Posterior vena cava (tissue), 2 donors: ENCODE data around the gene NME1. TPM values are rescaled to one million over a fixed set of nuclear protein-coding genes. Genes with fewer than 3 reads are reported as not detected.
A peak's percentile ranks its signal among the peaks of the same experiment; 100 is the strongest.
"Not testable (repeated sequence)": the region's sequence is repeated elsewhere in the genome, so short reads cannot be mapped to it uniquely, and the experiment has no call there.

ENCODE experiments used
- DNase-seq: peaks from one replicate; pipeline ENCODE4 v3.0.0-alpha.2; 2020; ENCODE audit warnings: low spot score
- intact Hi-C, 2 donors: fragments of 100-400 bp; cut with DNase I; formaldehyde crosslinking; loops; one replicate each; pipeline versions ENCODE4 v1.14.1 to v1.14.2; 2022 to 2023
- total RNA-seq, 2 donors: library from RNA; stranded (reverse); fragmentation: NEBNext Ultra II Directional; extraction: Animal tissue kit (Norgen Biotek cat#: 25700); gene quantifications; one replicate each; pipeline ENCODE4 v1.2.1, GENCODE V29; 2021
- donor health status: DM: yes; HTN: yes; CAD: no.
- donor health status: DM: yes; HTN: yes; CAD: no.

NME1 gene
- total RNA-seq, 2 donors from 2014 or later: 48.8 to 61.3 TPM

GRCh38 chr17:51135956-51136355 lies 17.4 kb upstream of the NME1 start:
- no peak for DNase-seq
- intact Hi-C loops: no loop called here

DNA sequence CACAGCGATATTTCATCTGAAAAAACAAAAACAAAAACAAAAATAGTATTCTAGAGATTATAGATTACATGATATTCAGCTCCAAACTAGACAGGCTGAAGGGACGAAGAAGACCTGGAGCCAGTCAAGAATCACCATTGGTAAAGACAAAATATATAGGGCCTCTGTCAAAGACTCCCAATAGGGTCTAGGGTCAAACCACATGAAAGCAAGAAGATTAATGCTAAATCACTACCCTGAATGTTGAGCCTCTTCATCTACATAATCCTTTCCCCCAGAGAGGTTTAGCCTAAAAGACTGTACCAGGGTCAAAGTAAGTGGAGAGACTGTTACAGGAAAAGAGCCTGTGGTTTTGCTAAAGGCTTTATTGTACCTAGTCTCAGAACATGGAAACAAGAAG lies 10.8 kb upstream of the NME1 start:
- intact Hi-C loops: no loop called here
- DNase-seq: no peak

DNA sequence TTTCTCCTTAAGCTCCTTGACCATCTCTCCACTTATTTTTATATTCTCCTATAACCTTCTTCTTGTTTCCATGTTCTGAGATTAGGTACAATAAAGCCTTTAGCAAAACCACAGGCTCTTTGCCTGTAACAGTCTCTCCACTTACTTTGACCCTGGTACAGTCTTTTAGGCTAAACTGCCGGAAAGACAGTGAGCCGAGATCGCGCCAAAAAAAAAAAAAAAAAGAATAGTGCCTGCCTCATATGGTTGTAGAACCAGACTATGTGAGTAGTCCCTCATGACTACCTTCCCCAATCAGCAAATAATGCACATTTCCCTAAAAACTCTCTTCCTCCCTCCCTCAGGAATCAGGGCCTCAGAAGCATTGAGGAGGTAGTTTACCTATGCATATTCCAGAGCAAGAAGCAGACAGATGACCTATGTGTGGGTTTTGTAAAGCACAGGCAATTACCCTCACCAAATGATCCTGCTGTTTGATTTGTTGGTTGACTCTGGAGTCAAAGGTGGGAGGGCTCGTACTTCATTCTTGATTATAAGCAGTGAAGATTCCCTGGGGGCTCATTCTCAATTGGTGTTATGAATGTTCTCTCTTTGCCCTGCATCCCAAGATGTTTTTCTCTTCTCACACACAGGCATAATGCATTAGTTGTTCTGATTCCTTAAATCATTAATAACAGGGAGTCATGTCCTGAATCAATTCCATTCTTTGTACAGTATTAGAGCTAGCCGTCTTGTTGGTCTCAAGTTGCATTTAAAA lies 8.9 kb upstream of the NME1 start:
- DNase-seq: no peak
- intact Hi-C loops: no loop called here

- intact Hi-C loops: loop anchor here in 1 of 2 donors (2.0 kb wide), 1 partner anchor 53 kb away; no protein-coding TSS in a partner anchor
- DNase-seq: no peak
These were observed 5.7 kb upstream of the NME1 start for GRCh38 chr17:51147650-51148049.

DNA sequence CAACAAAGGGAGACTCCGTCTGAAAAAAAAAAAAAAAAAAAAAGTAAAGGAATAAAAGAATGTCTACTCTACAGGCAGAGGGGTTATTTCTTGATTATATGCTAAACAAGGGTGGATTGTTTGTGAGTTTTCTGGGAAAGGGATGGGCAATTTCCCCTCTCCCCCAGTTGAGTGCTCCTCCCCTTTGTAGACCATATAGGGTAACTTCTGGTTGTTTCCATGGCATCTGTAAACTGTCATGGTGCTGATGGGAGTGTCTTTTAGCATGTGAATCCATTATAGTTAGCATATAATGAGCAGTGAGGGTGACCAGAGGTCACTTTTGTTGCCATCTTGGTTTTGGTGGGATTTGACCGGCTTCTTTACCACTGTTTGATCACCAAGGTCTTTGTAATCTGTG lies 4.2 kb upstream of the NME1 start:
- DNase-seq: no peak
- intact Hi-C loops: loop anchor here in 1 of 2 donors (2.0 kb wide), 1 partner anchor 54 kb away; no protein-coding TSS in a partner anchor

- intact Hi-C loops: loop anchor here (5.0 to 10.0 kb wide), 2 partner anchors 146 to 264 kb away; no protein-coding TSS in a partner anchor
- DNase-seq: no peak
These were observed 2.4 kb upstream of the NME1 start for GRCh38 chr17:51150932-51151331.

GRCh38 chr17:51152766-51153209 lies 571 bp upstream of the NME1 start:
- intact Hi-C loops: loop anchor here (5.0 to 10.0 kb wide), 2 partner anchors 148 to 265 kb away; no protein-coding TSS in a partner anchor
- DNase-seq: no peak

DNA sequence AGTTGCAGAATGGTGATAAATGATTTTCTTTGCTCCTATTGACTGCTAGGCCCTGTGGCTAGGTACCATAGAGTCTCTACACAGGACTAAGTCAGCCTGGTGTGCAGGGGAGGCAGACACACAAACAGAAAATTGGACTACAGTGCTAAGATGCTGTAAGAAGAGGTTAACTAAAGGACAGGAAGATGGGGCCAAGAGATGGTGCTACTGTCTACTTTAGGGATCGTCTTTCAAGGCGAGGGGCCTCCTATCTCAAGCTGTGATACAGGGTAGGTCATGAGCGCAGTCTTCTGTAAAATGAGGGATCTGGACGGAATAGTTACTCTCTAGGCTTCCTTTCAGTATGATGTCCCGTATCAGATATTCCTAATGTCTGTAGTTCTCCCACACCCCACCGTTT lies 817 bp downstream of the NME1 start:
- intact Hi-C loops: loop anchor here (5.0 to 10.0 kb wide), 2 partner anchors 149 to 267 kb away; no protein-coding TSS in a partner anchor
- DNase-seq: no peak

GRCh38 chr17:51155416-51155815 lies 2.1 kb downstream of the NME1 start:
- DNase-seq: no peak
- intact Hi-C loops: loop anchor here in 1 of 2 donors (10.0 kb wide), 1 partner anchor 151 kb away; no protein-coding TSS in a partner anchor

DNA sequence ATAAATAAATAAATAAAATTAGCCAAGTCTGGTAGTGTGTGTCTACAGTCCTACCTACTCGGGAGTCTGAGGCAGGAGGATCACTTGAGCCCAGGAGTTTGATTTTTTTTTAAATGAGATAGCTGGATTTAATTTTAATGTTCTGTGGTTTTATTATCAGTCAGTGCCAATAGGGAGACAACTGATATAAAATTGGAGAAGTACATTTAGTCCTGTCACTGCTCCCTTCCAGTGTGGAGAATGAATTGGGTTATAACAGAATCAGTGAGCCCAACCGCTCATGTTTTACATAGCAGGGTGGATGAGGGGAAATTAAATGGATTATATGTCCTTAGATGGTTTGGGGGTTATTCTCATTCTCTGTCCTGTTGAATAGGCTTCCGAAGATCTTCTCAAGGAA lies 6.2 kb downstream of the NME1 start:
- no peak for DNase-seq
- intact Hi-C loops: loop anchor here in 1 of 2 donors (10.0 kb wide), 1 partner anchor 155 kb away; no protein-coding TSS in a partner anchor

GRCh38 chr17:51161541-51161940 lies 8.2 kb downstream of the NME1 start:
- intact Hi-C loops: no loop called here
- DNase-seq: no peak

- no peak for DNase-seq
- intact Hi-C loops: no loop called here
These were observed 11.7 kb downstream of the NME1 start for GRCh38 chr17:51164911-51165679.

DNA sequence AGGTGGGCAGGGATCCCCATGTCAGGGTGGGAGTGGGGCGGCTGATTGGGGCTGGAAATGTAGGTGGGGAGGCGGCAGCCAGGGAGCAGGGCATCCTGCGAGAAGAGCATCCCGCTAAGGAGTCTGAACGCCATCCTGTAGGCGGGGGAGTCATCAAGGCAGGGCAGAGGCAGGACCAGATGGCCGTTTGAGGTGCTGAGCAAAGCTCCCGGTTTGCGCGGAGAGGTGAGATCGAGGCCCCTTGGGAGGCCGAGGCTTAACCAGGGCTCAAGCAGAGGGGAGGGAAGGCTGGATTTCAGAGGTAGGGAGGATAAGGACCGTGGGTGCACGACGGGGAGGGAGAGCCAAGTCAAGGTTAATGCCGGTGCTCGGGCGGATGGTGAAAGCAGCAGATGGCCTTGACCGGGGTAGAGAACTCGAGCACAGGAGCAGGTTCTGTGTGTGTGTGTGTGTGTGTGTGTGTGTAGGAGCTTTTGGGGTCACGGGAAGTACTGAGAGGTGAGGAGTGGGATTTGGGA lies 12.4 kb downstream of the NME1 start:
- no peak for DNase-seq
- intact Hi-C loops: no loop called here

- intact Hi-C loops: no loop called here
- DNase-seq: peak; percentile 97
These were observed 13.0 kb downstream of the NME1 start, which contains the start of gene NME2 for GRCh38 chr17:51166198-51166986. Gene NME2, plus strand, starts transcription at chr17:51166411. Its CDS starts 420 bp downstream, at chr17:51166831.

GRCh38 chr17:51166987-51167931 lies 13.9 kb downstream of the NME1 start:
- intact Hi-C loops: no loop called here
- DNase-seq: peak; percentile 86

- intact Hi-C loops: no loop called here
- DNase-seq: no peak
These were observed 16.0 kb downstream of the NME1 start for GRCh38 chr17:51169340-51169739.

DNA sequence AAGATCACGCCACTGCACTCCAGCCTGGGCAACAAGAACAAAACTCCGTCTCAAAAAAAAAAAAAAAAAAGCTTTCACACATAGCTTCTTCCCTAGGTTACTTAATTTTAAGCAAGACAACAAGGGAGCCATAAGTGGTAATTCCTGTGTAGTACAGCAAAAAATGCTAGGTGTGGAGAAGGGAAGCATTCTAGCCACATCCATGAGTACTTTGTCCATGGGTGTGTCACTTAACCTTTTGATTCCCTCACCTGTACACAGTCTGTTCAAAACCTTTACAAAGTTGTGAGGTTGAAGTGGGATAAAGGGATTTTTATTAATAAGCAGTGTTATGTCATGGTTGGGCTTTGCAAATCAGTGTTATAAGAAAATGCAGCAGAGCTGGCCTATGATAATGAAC lies 17.4 kb downstream of the NME1 start:
- intact Hi-C loops: no loop called here

DNA sequence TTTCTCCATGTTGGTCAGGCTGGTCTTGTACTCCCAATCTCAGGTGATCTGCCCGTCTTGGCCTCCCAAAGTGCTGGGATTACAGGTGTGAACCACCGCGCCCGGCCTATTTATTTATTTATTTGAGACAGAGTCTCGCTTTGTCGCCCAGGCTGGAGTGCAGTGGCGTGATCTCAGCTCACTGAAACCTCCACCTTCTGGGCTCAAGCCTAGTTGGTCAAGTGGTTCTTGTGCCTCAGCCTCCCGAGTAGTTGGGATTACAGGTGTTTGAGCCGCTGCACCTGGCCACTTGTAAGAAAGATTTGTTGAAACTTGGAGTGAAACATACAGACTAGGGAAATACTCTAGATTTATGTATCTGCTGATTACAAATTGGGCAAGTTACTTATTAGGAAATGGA lies 18.7 kb downstream of the NME1 start:
- intact Hi-C loops, DNase-seq: not testable (repeated sequence)

More for the DNA sequence above, 17.4 kb downstream of the NME1 start:
- DNase-seq: no peak
